Stomach smooth muscle (tissue), 2 donors: ENCODE measurements around the gene FBXO4.
A peak's percentile ranks its signal among the peaks of the same experiment; 100 is the strongest.
"Not testable (repeated sequence)": the region's sequence is repeated elsewhere in the genome, so short reads cannot be mapped to it uniquely, and the experiment has no call there.

Source experiments
- H3K27ac ChIP-seq: one replicate; pipeline ENCODE4 v1.7.0; 2013; ENCODE audit warnings: mild to moderate bottlenecking, low read length, inconsistent platforms
- H3K27me3 ChIP-seq, 2 donors: one replicate each; pipeline ENCODE4 v1.7.0; 2013; ENCODE audit warnings: low read length in 2 of 2; ENCODE audit not compliant: insufficient read depth in 2 of 2, control insufficient read depth in 1 of 2
- H3K36me3 ChIP-seq, 2 donors: one replicate each; pipeline ENCODE4 v1.7.0; 2013; ENCODE audit warnings: low read length in 2 of 2; ENCODE audit not compliant: control insufficient read depth in 2 of 2, insufficient read depth in 2 of 2
- H3K4me1 ChIP-seq: one replicate; pipeline ENCODE4 v1.7.0; 2013; ENCODE audit warnings: low read length; ENCODE audit not compliant: control insufficient read depth, insufficient read depth
- H3K4me3 ChIP-seq, 2 donors: one replicate each; pipeline ENCODE4 v1.7.0; 2013; ENCODE audit warnings: low read length in 2 of 2
- H3K9ac ChIP-seq, 2 donors: one replicate each; pipeline ENCODE4 v1.7.0; 2013; ENCODE audit warnings: low read length in 2 of 2, mild to moderate bottlenecking in 1 of 2
- H3K9me3 ChIP-seq, 2 donors: one replicate each; pipeline ENCODE4 v1.7.0; 2013; ENCODE audit warnings: low read length in 2 of 2; ENCODE audit not compliant: control insufficient read depth in 2 of 2
- donor health status: healthy.
- donor health status: Pancreatic carcinoma.

Gene FBXO4

DNA sequence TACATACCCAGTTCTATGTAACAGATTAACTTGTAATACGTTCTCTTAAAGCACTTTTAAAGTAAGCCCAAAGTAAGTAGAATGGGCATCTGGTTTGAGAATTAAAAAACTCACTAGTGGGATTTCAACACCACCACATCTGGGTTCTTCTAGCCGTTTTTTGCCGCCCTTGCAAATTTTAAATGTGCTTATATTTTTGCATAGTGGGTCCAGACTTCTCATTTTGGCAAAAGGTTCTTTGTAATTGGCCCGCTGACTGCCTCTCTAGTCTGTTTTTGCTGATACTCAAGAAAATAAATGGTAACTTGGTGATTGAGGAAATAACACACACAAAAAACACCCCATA lies 582 bp upstream of the FBXO4 start:
- Histone ChIP-seq H3K4me1 (no peaks in the 10 kb centered on the region), H3K9me3 (no peaks in the 10 kb centered on the region), H3K9ac (peak overlapping the region; percentile 89 to 98), H3K36me3 (peaks cover 6 to 10% of the 10 kb centered on the region in 2 donors), H3K27ac (peak overlapping the region; percentile 84), H3K27me3 (no peaks in the 10 kb centered on the region), H3K4me3 (peak overlapping the region; percentile 79 to 95)

DNA sequence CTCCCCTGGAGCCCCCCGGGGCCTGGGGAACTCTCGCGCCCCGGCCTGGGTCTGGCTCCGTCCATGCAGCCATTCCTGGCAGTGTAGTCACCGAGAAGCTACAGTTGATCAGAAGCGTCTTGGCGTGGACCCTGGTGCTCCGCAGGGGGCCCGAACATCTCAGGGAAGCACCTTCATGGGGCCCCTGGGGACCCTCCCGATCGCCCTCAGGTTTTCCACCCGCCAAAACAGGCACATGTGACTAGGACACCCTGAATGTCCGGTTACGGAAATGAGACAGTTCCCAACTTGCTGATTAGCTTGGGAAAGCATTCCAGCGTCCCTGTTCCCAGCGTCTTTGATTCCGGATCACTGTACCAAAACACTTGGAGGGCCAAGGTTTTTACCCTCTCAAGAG lies 472 bp downstream of the FBXO4 start:
- Histone ChIP-seq H3K9ac (peak overlapping the region; percentile 89 to 98), H3K4me1 (no peaks in the 10 kb centered on the region), H3K4me3 (peak overlapping the region; percentile 79 to 95), H3K27ac (peak overlapping the region; percentile 84), H3K27me3 (no peaks in the 10 kb centered on the region), H3K36me3 (peaks cover 2 to 6% of the 10 kb centered on the region in 2 donors), H3K9me3 (no peaks in the 10 kb centered on the region)

DNA sequence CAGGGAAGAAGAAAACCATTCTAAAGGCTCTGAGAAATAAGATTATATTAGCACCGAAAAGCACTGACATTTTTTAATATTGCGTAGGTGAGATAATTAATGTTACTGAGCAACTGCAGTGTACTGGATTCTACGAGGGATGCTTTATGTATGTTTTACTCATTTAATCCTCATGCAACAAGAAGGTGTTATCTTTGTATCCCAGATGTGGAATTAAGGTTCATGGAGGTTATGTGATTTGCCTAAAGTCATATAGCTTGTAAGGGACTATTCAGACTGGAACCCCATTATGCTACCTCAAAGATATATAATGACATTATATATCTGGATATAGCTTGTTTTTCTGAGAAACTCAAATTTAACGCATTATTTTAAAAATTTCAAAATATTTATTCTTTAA lies 2.5 kb downstream of the FBXO4 start:
- Histone ChIP-seq H3K4me1 (no peaks in the 10 kb centered on the region), H3K27me3 (no peaks in the 10 kb centered on the region), H3K27ac (no peak overlapping the region), H3K36me3 (peaks cover 0 to 2% of the 10 kb centered on the region in 2 donors), H3K4me3 (no peak overlapping the region), H3K9me3 (no peaks in the 10 kb centered on the region), H3K9ac (no peak overlapping the region)

DNA sequence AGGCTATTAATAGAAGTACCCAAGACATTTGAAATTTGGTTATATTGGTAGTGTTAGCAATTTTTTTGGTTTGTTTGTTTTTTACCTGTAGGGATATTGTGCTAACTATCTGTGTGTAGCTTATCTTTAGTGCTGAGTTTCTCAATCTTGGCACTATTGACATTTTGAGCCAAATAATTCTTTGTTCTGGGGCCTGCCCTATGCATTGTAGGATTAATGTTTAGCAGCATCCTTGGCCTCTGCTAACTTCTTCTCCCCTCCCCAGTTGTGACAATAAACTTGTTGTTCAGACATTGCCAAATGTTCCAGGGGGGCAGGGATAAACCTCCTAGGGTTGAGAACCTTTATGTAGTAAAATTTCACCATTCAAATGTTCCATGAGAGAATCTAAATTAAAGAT lies 4.0 kb downstream of the FBXO4 start:
- no peaks in the 10 kb centered on the region for H3K27me3 ChIP-seq
- no peak overlapping the region for H3K27ac ChIP-seq
- no peaks in the 10 kb centered on the region for H3K9me3 ChIP-seq
- peaks cover 0 to 2% of the 10 kb centered on the region in 2 donors for H3K36me3 ChIP-seq
- no peak overlapping the region for H3K4me3 ChIP-seq
- H3K4me1 ChIP-seq, result no peaks in the 10 kb centered on the region
- H3K9ac ChIP-seq, result no peak overlapping the region

DNA sequence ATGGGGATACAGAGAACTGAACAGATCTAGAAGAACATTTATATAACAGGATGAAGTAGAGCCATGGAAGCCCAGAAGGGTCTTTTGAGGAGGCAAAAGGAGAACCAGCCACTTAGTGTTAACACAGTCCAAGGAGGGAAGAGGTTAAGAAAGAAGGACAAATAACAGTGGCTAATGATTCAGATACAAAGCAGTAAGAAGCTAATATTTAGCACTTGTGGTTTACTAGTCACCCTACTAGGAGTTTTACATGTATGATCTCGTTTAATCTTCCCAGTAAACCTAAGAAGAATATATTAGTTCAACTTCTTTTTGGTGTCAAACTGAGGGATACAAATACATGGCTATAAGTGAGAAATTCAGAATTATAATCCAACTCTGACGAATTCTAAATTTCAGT lies 7.7 kb downstream of the FBXO4 start:
- H3K36me3 ChIP-seq, result peaks cover 0 to 2% of the 10 kb centered on the region in 2 donors
- H3K4me1 ChIP-seq, result no peaks in the 10 kb centered on the region
- no peak overlapping the region for H3K27ac ChIP-seq
- H3K4me3 ChIP-seq, result no peak overlapping the region
- no peaks in the 10 kb centered on the region for H3K27me3 ChIP-seq
- no peaks in the 10 kb centered on the region for H3K9me3 ChIP-seq
- H3K9ac ChIP-seq, result no peak overlapping the region

DNA sequence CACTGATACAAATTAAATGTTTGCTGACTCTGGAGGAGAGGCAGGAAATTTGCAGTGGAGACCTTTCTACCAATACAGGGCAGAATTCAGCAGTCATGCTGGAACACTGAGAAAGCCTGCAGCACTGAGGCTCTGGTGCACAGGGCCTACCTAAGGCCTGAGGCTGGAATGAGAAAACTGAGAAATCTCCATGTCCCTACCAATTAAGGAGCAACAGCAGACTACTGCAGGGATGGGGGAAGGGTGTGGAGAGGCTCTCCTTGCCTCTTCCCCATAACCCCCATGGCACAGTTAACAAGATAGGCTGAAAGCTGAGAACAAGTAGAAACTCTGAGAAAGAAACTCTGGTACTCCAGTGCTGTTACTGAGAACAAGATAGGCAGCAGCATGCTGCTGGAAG lies 10.5 kb downstream of the FBXO4 start:
- no peak overlapping the region for H3K4me3 ChIP-seq
- H3K4me1 ChIP-seq, result no peaks in the 10 kb centered on the region
- no peaks in the 10 kb centered on the region for H3K9me3 ChIP-seq
- H3K36me3 ChIP-seq, result peaks cover 0 to 3% of the 10 kb centered on the region in 2 donors
- no peak overlapping the region for H3K27ac ChIP-seq
- no peaks in the 10 kb centered on the region for H3K27me3 ChIP-seq
- H3K9ac ChIP-seq, result no peak overlapping the region

DNA sequence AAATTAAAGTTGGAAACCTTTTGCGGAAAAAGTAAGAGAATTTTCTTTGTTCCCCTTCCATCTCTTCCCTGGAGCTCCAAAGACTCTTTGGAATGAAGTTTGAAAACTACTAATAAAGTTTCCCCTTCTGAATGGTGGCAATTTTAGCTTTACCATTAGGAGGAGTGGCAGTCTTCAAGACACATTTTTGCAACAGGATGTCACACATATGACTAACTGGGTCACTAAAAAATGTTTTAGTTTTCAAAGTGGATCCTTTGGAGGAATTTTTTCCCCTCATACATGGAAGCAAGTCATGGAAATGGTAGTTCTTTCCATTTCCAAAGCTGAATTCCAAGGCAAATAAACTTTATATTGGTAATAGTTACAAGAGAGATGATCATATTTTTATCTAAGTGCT lies 15.6 kb downstream of the FBXO4 start:
- no peak overlapping the region for H3K27ac ChIP-seq
- no peaks in the 10 kb centered on the region for H3K9me3 ChIP-seq
- H3K9ac ChIP-seq, result no peak overlapping the region
- no peak overlapping the region for H3K4me3 ChIP-seq
- H3K4me1 ChIP-seq, result no peaks in the 10 kb centered on the region
- peaks cover 0 to 3% of the 10 kb centered on the region in 2 donors for H3K36me3 ChIP-seq
- H3K27me3 ChIP-seq, result no peaks in the 10 kb centered on the region

DNA sequence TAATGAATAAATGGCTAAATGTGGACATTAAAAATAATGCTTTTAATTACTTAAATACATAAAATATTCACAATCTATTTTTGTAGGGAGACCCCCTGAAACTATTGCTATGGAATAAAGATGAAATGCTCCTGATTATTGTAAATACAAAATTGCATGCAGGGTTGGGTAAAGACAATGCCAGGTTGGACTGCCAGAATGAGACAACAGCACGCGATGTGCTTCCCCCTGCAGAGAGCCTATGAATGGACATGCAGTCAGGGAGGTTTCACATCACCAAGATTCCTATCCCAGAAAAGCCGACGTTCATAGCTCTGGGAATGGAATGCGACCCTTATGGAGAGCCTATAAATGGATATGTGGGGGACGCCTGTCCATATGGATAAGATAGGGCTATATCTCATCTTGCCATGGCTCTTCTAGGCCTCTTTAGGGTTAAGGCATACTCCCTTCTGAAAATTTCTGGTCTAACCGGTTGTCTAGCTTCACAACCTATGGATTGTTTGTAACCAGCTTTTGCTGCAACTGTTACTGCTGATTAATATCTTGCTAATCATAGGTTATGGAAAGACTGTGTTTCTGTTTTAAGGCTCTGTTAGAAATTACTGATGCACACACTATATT lies 20.4 kb downstream of the FBXO4 start:
- not testable (repeated sequence) for H3K4me1 ChIP-seq, H3K27me3 ChIP-seq, H3K4me3 ChIP-seq, H3K9me3 ChIP-seq, H3K36me3 ChIP-seq, H3K27ac ChIP-seq, H3K9ac ChIP-seq

DNA sequence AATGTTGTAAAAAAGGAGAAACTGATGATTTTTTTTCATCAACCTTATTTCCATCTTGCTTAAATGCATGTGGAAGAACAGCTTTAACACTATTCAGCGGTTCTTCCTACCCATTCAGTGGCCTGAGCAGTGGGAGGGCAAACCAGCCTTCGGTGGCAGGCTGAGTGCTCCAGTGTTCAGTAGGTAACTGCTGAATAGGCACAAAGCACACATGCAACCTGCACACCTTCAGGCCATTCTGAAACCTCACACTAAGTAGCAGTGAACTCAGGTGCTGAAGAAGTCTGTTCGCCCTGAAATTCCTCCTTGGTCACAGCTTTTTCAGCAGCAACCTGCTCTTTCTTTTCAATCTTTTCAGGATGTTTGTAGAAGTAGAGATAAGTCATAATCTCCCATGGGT lies 26.1 kb downstream of the FBXO4 start:
- H3K27ac ChIP-seq, result no peak overlapping the region
- no peak overlapping the region for H3K9ac ChIP-seq
- no peaks in the 10 kb centered on the region for H3K36me3 ChIP-seq
- peaks cover 0 to 3% of the 10 kb centered on the region in 2 donors for H3K9me3 ChIP-seq
- H3K4me3 ChIP-seq, result no peak overlapping the region
- no peaks in the 10 kb centered on the region for H3K27me3 ChIP-seq
- no peaks in the 10 kb centered on the region for H3K4me1 ChIP-seq

DNA sequence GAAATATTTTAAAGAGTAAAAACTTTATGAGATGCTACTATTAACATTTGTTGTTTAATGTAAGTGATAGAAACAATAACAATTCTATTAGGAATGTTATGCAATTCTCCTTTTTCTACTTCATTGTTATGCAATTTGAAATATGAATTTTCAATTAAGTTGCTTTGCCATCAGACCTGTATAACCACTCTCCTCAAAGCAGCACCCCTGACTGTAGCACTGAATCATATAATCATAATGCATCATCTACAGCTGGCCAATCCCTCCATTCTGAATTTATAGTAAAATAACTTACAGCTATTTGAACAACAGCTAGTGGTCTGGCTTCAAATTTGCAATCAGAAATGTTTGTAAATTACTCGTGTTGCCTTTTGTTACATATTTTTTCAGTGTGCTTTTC lies 29.2 kb downstream of the FBXO4 start:
- Histone ChIP-seq H3K9ac (no peak overlapping the region), H3K9me3 (peaks cover 0 to 3% of the 10 kb centered on the region in 2 donors), H3K4me1 (no peaks in the 10 kb centered on the region), H3K36me3 (no peaks in the 10 kb centered on the region), H3K27ac (no peak overlapping the region), H3K4me3 (no peak overlapping the region), H3K27me3 (no peaks in the 10 kb centered on the region)

DNA sequence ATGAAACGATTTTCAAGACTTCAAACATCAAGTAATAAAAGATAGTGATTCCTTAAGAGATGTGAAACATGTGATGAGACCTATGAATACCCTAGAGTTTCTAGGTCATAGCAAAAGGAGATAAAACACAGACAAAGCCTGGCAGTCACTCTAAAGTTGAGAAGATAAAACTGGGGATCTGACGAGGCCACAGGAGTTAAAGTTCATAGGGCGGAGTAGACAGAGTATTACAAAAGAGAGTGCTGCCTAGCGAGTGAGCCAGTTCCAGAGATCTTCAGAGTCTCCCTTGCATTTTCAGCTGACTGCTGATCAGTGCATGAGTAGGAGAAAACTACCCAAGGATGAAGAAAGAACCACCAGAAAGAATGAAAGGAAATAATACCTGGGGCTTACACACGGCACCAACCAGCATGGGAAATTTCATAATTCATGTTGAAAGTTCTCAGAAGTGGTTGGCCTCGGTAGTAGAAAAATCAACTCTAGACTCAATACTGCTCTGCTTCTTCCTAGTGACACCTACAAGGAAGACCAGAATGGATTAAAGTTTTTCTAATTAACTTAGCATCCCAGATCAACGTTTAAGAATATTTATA lies 30.4 kb downstream of the FBXO4 start:
- Histone ChIP-seq H3K27ac (no peak overlapping the region), H3K4me1 (no peaks in the 10 kb centered on the region), H3K36me3 (no peaks in the 10 kb centered on the region), H3K9me3 (peaks cover 0 to 3% of the 10 kb centered on the region in 2 donors), H3K9ac (no peak overlapping the region), H3K27me3 (no peaks in the 10 kb centered on the region), H3K4me3 (no peak overlapping the region)
